Body of pancreas (tissue), 4 donors: Measurements from ENCODE around the gene RPS3A.

ENCODE experiments used
- POLR2A ChIP-seq, 3 donors: fragments of 450-650 bp; IDR thresholded peaks; one replicate each; pipeline ENCODE4 v1.6.1; 2016; ENCODE audit warnings: antibody characterized with exemption in 3 of 3, mild to moderate bottlenecking in 2 of 3
- TF ChIP-seq, protein P1 (sequence below), 7 experiments: fragments of 450-650 bp in 4 of 7; fragments of 200-600 bp in 3 of 7; sonication (generic) in 3 of 7; IDR thresholded peaks; one replicate each; pipeline ENCODE4 v1.5.1; 2016 to 2019; ENCODE audit warnings: antibody characterized with exemption in 7 of 7

DNA sequence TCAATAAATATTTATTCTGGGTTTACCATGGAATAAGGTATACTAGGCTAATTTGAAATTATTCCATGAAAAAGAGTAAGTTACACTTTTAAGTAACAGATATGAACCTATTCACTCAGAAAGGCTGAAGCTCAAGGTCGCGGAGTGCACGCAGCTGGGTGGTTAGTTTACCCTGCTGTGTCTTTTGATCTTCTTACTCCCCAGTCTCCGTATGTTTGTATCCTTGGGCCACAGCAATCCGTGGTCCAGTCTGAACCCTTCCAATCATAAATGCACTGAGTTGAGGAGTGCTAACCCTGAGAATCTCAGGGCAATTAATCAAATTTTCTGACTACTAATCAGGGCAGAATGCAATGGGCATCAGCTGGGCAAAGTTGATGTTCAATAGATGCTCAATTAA is 33.9 kb downstream of the RPS3A start:
- TF ChIP-seq, protein P1, sequence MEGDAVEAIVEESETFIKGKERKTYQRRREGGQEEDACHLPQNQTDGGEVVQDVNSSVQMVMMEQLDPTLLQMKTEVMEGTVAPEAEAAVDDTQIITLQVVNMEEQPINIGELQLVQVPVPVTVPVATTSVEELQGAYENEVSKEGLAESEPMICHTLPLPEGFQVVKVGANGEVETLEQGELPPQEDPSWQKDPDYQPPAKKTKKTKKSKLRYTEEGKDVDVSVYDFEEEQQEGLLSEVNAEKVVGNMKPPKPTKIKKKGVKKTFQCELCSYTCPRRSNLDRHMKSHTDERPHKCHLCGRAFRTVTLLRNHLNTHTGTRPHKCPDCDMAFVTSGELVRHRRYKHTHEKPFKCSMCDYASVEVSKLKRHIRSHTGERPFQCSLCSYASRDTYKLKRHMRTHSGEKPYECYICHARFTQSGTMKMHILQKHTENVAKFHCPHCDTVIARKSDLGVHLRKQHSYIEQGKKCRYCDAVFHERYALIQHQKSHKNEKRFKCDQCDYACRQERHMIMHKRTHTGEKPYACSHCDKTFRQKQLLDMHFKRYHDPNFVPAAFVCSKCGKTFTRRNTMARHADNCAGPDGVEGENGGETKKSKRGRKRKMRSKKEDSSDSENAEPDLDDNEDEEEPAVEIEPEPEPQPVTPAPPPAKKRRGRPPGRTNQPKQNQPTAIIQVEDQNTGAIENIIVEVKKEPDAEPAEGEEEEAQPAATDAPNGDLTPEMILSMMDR (IDR thresholded peaks at IDR 0.05) = no peak
- no peak for TF ChIP-seq POLR2A (IDR thresholded peaks at IDR 0.05)
